ENCODE results near the gene KCNAB1. TPM values are rescaled to one million over a fixed set of nuclear protein-coding genes. Genes with fewer than 3 reads are reported as not detected.

Gene KCNAB1
- total RNA-seq, 1 experiment from 2014 or later = not detected

GRCh38 chr3:156184156-156184555 lies 63.8 kb downstream of the KCNAB1 start:
- Histone ChIP-seq H3K79me2 (ENCODE audit: insufficient read depth, low read length) (no peaks in the 10 kb centered on the region), H3K4me3 (replicated peaks in 1 of 2; ENCODE audit: low read depth in 1 of 2, low read length in 2 of 2) (no peak overlapping the region), H3K4me2 (ENCODE audit: low read length) (no peak overlapping the region), H4K20me1 (ENCODE audit: insufficient read depth) (no peaks in the 10 kb centered on the region), H3K27me3 (ENCODE audit: insufficient read depth, low read length) (no peaks in the 10 kb centered on the region), H3K4me1 (ENCODE audit: control insufficient read depth in 1 of 2, insufficient read depth in 2 of 2, low read length in 2 of 2) (no peaks in the 10 kb centered on the region), H3K9me3 (ENCODE audit: control insufficient read depth in 1 of 2, insufficient read depth in 1 of 2, low read depth in 1 of 2, low read length in 2 of 2) (no peaks in the 10 kb centered on the region), H2AFZ (ENCODE audit: low read depth, low read length, poor library complexity, severe bottlenecking) (no peak overlapping the region), H3K9ac (ENCODE audit: low read length) (no peak overlapping the region), H3K36me3 (ENCODE audit: control insufficient read depth in 1 of 2, insufficient read depth in 2 of 2, low read length in 2 of 2) (no peaks in the 10 kb centered on the region), H3K27ac (ENCODE audit: low read depth, low read length) (no peak overlapping the region), H3K9me2 (ENCODE audit: insufficient read depth) (no peaks in the 10 kb centered on the region)
- ChIA-PET RAD21 (ENCODE audit: low non-redundant PET in 1 of 2, low total read pairs in 2 of 2, uncharacterized antibody in 2 of 2, unreplicated experiment in 2 of 2) (no interaction called here), CTCF (no interaction called here), POLR2A (no interaction called here)
- TF ChIP-seq, protein P1, sequence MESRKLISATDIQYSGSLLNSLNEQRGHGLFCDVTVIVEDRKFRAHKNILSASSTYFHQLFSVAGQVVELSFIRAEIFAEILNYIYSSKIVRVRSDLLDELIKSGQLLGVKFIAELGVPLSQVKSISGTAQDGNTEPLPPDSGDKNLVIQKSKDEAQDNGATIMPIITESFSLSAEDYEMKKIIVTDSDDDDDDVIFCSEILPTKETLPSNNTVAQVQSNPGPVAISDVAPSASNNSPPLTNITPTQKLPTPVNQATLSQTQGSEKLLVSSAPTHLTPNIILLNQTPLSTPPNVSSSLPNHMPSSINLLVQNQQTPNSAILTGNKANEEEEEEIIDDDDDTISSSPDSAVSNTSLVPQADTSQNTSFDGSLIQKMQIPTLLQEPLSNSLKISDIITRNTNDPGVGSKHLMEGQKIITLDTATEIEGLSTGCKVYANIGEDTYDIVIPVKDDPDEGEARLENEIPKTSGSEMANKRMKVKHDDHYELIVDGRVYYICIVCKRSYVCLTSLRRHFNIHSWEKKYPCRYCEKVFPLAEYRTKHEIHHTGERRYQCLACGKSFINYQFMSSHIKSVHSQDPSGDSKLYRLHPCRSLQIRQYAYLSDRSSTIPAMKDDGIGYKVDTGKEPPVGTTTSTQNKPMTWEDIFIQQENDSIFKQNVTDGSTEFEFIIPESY (IDR thresholded peaks at IDR 0.05; ENCODE audit: extremely low read depth, insufficient replicate concordance, low read length) = no peak
- TF ChIP-seq POLR2A (IDR thresholded peaks at IDR 0.05; ENCODE audit: borderline replicate concordance, extremely low read depth, insufficient read depth, insufficient read length) = no peak
- TF ChIP-seq ZFX (IDR thresholded peaks at IDR 0.05) = no peak
- TF ChIP-seq EZH2 (IDR thresholded peaks at IDR 0.05) = no peak
- no peak for TF ChIP-seq YY1 (IDR thresholded peaks at IDR 0.05; ENCODE audit: extremely low read depth, insufficient replicate concordance, low read depth, low read length)
- TF ChIP-seq, protein P2, sequence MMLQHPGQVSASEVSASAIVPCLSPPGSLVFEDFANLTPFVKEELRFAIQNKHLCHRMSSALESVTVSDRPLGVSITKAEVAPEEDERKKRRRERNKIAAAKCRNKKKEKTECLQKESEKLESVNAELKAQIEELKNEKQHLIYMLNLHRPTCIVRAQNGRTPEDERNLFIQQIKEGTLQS (IDR thresholded peaks at IDR 0.05) = no peak
- ATAC-seq = no peak
- no peak for DNase-seq (ENCODE audit: low read depth, low spot score)
- BruUV-seq (replicated peaks) = no TSS peak
- intact Hi-C loops (cut with micrococcal nuclease) = no loop called here

GRCh38 chr3:156187146-156187769 lies 66.9 kb downstream of the KCNAB1 start:
- Histone ChIP-seq H3K36me3 (ENCODE audit: control insufficient read depth in 1 of 2, insufficient read depth in 2 of 2, low read length in 2 of 2) (no peaks in the 10 kb centered on the region), H3K27ac (ENCODE audit: low read depth, low read length) (no peak overlapping the region), H3K9me3 (ENCODE audit: control insufficient read depth in 1 of 2, insufficient read depth in 1 of 2, low read depth in 1 of 2, low read length in 2 of 2) (no peaks in the 10 kb centered on the region), H3K9me2 (ENCODE audit: insufficient read depth) (no peaks in the 10 kb centered on the region), H4K20me1 (ENCODE audit: insufficient read depth) (no peaks in the 10 kb centered on the region), H3K27me3 (ENCODE audit: insufficient read depth, low read length) (no peaks in the 10 kb centered on the region), H3K4me3 (replicated peaks in 1 of 2; ENCODE audit: low read depth in 1 of 2, low read length in 2 of 2) (no peak overlapping the region), H3K4me2 (ENCODE audit: low read length) (no peak overlapping the region), H3K4me1 (ENCODE audit: control insufficient read depth in 1 of 2, insufficient read depth in 2 of 2, low read length in 2 of 2) (no peaks in the 10 kb centered on the region), H2AFZ (ENCODE audit: low read depth, low read length, poor library complexity, severe bottlenecking) (no peak overlapping the region), H3K9ac (ENCODE audit: low read length) (no peak overlapping the region), H3K79me2 (ENCODE audit: insufficient read depth, low read length) (no peaks in the 10 kb centered on the region)
- intact Hi-C loops (cut with micrococcal nuclease) = no loop called here
- ChIA-PET POLR2A (no interaction called here), RAD21 (ENCODE audit: low non-redundant PET in 1 of 2, low total read pairs in 2 of 2, uncharacterized antibody in 2 of 2, unreplicated experiment in 2 of 2) (no interaction called here), CTCF (no interaction called here)
- no peak for ATAC-seq
- DNase-seq (ENCODE audit: low read depth, low spot score) = no peak
- BruUV-seq (replicated peaks) = no TSS peak
- TF ChIP-seq CEBPB (IDR thresholded peaks at IDR 0.05; ENCODE audit: low read depth) (no peak), SIN3A (IDR thresholded peaks at IDR 0.05; ENCODE audit: low read depth) (no peak), ZFX (IDR thresholded peaks at IDR 0.05) (no peak), JUND (IDR thresholded peaks at IDR 0.05) (no peak)
- TF ChIP-seq, protein P1 (IDR thresholded peaks at IDR 0.05; ENCODE audit: extremely low read depth, insufficient replicate concordance, low read length) = no peak
- TF ChIP-seq, protein P3, sequence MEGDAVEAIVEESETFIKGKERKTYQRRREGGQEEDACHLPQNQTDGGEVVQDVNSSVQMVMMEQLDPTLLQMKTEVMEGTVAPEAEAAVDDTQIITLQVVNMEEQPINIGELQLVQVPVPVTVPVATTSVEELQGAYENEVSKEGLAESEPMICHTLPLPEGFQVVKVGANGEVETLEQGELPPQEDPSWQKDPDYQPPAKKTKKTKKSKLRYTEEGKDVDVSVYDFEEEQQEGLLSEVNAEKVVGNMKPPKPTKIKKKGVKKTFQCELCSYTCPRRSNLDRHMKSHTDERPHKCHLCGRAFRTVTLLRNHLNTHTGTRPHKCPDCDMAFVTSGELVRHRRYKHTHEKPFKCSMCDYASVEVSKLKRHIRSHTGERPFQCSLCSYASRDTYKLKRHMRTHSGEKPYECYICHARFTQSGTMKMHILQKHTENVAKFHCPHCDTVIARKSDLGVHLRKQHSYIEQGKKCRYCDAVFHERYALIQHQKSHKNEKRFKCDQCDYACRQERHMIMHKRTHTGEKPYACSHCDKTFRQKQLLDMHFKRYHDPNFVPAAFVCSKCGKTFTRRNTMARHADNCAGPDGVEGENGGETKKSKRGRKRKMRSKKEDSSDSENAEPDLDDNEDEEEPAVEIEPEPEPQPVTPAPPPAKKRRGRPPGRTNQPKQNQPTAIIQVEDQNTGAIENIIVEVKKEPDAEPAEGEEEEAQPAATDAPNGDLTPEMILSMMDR (IDR thresholded peaks at IDR 0.05 in 2 of 3, conservative IDR thresholded peaks at IDR 0.05 in 1 of 3; ENCODE audit: borderline replicate concordance in 1 of 3, insufficient read depth in 1 of 3, low read depth in 2 of 3, low read length in 2 of 3) = no peak
- TF ChIP-seq, protein P2 (IDR thresholded peaks at IDR 0.05) = no peak

Measured in HCT116 (cell line).